Liver (tissue), 9 donors: ENCODE measurements around the gene CCDC138. TPM values are rescaled to one million over a fixed set of nuclear protein-coding genes. Genes with fewer than 3 reads are reported as not detected.

Experiments used
- DNase-seq: peaks from one replicate; pipeline ENCODE4 v3.0.0-alpha.2; 2017; ENCODE audit warnings: low spot score
- H3K27ac ChIP-seq, 2 donors: one replicate each; pipeline ENCODE4 v1.7.0; 2013; ENCODE audit warnings: inconsistent platforms in 2 of 2, low read length in 2 of 2, control low read depth in 1 of 2, low read depth in 1 of 2, mild to moderate bottlenecking in 1 of 2
- H3K27me3 ChIP-seq, 4 donors: one replicate each; pipeline versions ENCODE4 v1.6.1 to v1.7.0; 2013; ENCODE audit warnings: low read length in 3 of 4, inconsistent platforms in 1 of 4, mild to moderate bottlenecking in 1 of 4, moderate library complexity in 1 of 4; ENCODE audit not compliant: control insufficient read depth in 4 of 4, insufficient read depth in 4 of 4
- H3K36me3 ChIP-seq, 4 donors: one replicate each; pipeline versions ENCODE4 v1.6.1 to v1.7.0; 2013; ENCODE audit warnings: low read length in 3 of 4, mild to moderate bottlenecking in 3 of 4, low read depth in 1 of 4, moderate library complexity in 1 of 4; ENCODE audit not compliant: control insufficient read depth in 4 of 4, insufficient read depth in 3 of 4
- H3K4me1 ChIP-seq, 4 donors: one replicate each; pipeline versions ENCODE4 v1.6.1 to v1.7.0; 2013; ENCODE audit warnings: low read length in 3 of 4, mild to moderate bottlenecking in 3 of 4, moderate library complexity in 1 of 4; ENCODE audit not compliant: control insufficient read depth in 4 of 4, insufficient read depth in 4 of 4
- H3K4me3 ChIP-seq, 3 donors: one replicate each; pipeline versions ENCODE4 v1.6.1 to v1.7.0; 2013; ENCODE audit warnings: low read length in 3 of 3, control low read depth in 1 of 3, low read depth in 1 of 3, mild to moderate bottlenecking in 1 of 3
- H3K9ac ChIP-seq, 2 donors: one replicate each; pipeline ENCODE4 v1.7.0; 2013; ENCODE audit warnings: low read length in 2 of 2, mild to moderate bottlenecking in 2 of 2, moderate library complexity in 2 of 2, control low read depth in 1 of 2, low read depth in 1 of 2
- H3K9me3 ChIP-seq, 4 donors: one replicate each; pipeline versions ENCODE4 v1.6.1 to v1.7.0; 2013; ENCODE audit warnings: low read length in 3 of 4; ENCODE audit not compliant: control insufficient read depth in 4 of 4
- ATF3 ChIP-seq: IDR thresholded peaks from 2 replicates; pipeline ENCODE4 v1.6.1; 2016; ENCODE audit warnings: antibody characterized with exemption
- CTCF ChIP-seq: fragments of 150-350 bp; IDR thresholded peaks from 2 replicates; pipeline ENCODE4 v1.5.1; 2017; ENCODE audit warnings: improper control_type of control experiment, low read depth, low read length; ENCODE audit not compliant: missing input control
- EGR1 ChIP-seq, 2 donors: IDR thresholded peaks; 2 replicates each; pipeline ENCODE4 v1.6.1; 2016 to 2018; ENCODE audit warnings: antibody characterized with exemption in 2 of 2, low read depth in 2 of 2
- FOXA1 ChIP-seq: IDR thresholded peaks from 2 replicates; pipeline ENCODE4 v1.6.1; 2016; ENCODE audit warnings: antibody characterized with exemption
- FOXA2 ChIP-seq: IDR thresholded peaks from 2 replicates; pipeline ENCODE4 v1.6.1; 2016; ENCODE audit warnings: antibody characterized with exemption
- GABPA ChIP-seq, 2 donors: IDR thresholded peaks in 1 of 2; conservative IDR thresholded peaks in 1 of 2; 2 replicates each; pipeline ENCODE4 v1.6.1; 2016; ENCODE audit warnings: antibody characterized with exemption in 2 of 2, mild to moderate bottlenecking in 1 of 2, moderate library complexity in 1 of 2
- HNF4A ChIP-seq, 2 donors: conservative IDR thresholded peaks; 2 replicates each; pipeline ENCODE4 v1.6.1; 2016; ENCODE audit warnings: antibody characterized with exemption in 2 of 2, mild to moderate bottlenecking in 2 of 2
- HNF4G ChIP-seq: IDR thresholded peaks from 2 replicates; pipeline ENCODE4 v1.6.1; 2016; ENCODE audit warnings: antibody characterized with exemption
- JUND ChIP-seq, 2 donors: IDR thresholded peaks; 2 replicates each; pipeline ENCODE4 v1.6.1; 2016; ENCODE audit warnings: antibody characterized with exemption in 2 of 2
- MAX ChIP-seq: IDR thresholded peaks from 2 replicates; pipeline ENCODE4 v1.6.1; 2016; ENCODE audit warnings: antibody characterized with exemption
- NR2F2 ChIP-seq: IDR thresholded peaks from 2 replicates; pipeline ENCODE4 v1.6.1; 2016; ENCODE audit warnings: antibody characterized with exemption
- RAD21 ChIP-seq, 2 donors: IDR thresholded peaks; 2 replicates each; pipeline ENCODE4 v1.6.1; 2016; ENCODE audit warnings: antibody characterized with exemption in 2 of 2, mild to moderate bottlenecking in 2 of 2
- RXRA ChIP-seq, 2 donors: IDR thresholded peaks; 2 replicates each; pipeline ENCODE4 v1.6.1; 2017 to 2018; ENCODE audit warnings: antibody characterized with exemption in 2 of 2, mild to moderate bottlenecking in 1 of 2
- SP1 ChIP-seq: IDR thresholded peaks from 2 replicates; pipeline ENCODE4 v1.6.1; 2018; ENCODE audit warnings: antibody characterized with exemption, mild to moderate bottlenecking
- TAF1 ChIP-seq: conservative IDR thresholded peaks from 2 replicates; pipeline ENCODE4 v1.6.1; 2016; ENCODE audit warnings: antibody characterized with exemption, mild to moderate bottlenecking
- YY1 ChIP-seq: IDR thresholded peaks from 2 replicates; pipeline ENCODE4 v1.6.1; 2016; ENCODE audit warnings: antibody characterized with exemption, mild to moderate bottlenecking
- ZBTB33 ChIP-seq: IDR thresholded peaks from 2 replicates; pipeline ENCODE4 v1.6.1; 2016; ENCODE audit warnings: antibody characterized with exemption
- WGBS: extraction: QIAGEN DNeasy Blood & Tissue Kit; methylation state at CpG from one replicate; pipeline ENCODE4 v1.1.7; 2013; 5-methylcytosine and 5-hydroxymethylcytosine counted together
- polyA plus RNA-seq, 2 donors: library from polyadenylated mRNA; stranded (reverse) in 1 of 2; unstranded in 1 of 2; fragments of 200-250 nt in 1 of 2; fragments of >200 nt in 1 of 2; fragmentation: Nextera tagmentation in 1 of 2; extraction: Ambion mirVana in 1 of 2; gene quantifications; one replicate each; pipeline versions ENCODE4 v1.2.1 to v1.2.3, GENCODE V29; 2013 to 2015
- total RNA-seq, 2 donors: library from RNA; depleted of rRNA; stranded (reverse); fragments of >200 nt; gene quantifications; one replicate each; pipeline ENCODE4 v1.2.3, GENCODE V29; 2014
- TF ChIP-seq, protein P1 (sequence below): IDR thresholded peaks from 2 replicates; pipeline ENCODE4 v1.6.1; 2016; ENCODE audit warnings: antibody characterized with exemption, mild to moderate bottlenecking
- donor health status: healthy.
- donor health status: healthy.
- donor health status: healthy.
- donor health status: healthy.
- donor health status: healthy.

CCDC138 gene
- total and polyA plus RNA-seq, 4 donors = 0.76 to 5.0 (median 2.7) TPM

DNA sequence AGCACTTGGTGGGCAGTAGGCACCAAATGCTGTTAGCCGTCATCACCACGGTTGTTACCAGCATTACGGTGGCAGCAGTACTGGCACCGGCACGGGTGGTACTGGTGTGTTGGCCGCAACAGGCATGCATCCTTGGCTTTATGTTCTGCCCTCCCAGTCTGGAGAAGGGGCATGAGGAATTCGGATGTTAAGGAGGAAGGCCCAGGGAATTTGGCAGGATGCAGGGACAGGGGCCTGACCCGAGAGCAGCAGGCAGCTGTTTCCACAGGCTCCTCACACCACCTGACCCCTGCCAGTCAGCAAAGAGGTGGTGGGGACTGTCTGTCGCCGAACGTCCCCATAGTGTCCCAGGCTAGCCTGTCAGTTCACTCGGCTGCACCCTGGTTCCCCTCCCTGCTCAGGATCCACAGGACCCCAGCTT is 123.5 kb downstream of the CCDC138 start:
- H3K27ac ChIP-seq = no peak overlapping the region
- DNase-seq = no peak
- H3K36me3 ChIP-seq = no peaks in the 10 kb centered on the region
- H3K9me3 ChIP-seq = no peaks in the 10 kb centered on the region
- TF ChIP-seq SP1 = no peak
- no peak for TF ChIP-seq ZBTB33
- no peak for TF ChIP-seq FOXA1
- no peak for TF ChIP-seq JUND (IDR thresholded peaks at IDR 0.05)
- no peak overlapping the region for H3K4me3 ChIP-seq
- peaks cover 0 to 21% (median 17%) of the 10 kb centered on the region in 4 donors for H3K4me1 ChIP-seq
- no peak overlapping the region for H3K9ac ChIP-seq
- H3K27me3 ChIP-seq = no peaks in the 10 kb centered on the region
- WGBS = 95% methylated on average over 12 of the region's 12 CpGs

DNA sequence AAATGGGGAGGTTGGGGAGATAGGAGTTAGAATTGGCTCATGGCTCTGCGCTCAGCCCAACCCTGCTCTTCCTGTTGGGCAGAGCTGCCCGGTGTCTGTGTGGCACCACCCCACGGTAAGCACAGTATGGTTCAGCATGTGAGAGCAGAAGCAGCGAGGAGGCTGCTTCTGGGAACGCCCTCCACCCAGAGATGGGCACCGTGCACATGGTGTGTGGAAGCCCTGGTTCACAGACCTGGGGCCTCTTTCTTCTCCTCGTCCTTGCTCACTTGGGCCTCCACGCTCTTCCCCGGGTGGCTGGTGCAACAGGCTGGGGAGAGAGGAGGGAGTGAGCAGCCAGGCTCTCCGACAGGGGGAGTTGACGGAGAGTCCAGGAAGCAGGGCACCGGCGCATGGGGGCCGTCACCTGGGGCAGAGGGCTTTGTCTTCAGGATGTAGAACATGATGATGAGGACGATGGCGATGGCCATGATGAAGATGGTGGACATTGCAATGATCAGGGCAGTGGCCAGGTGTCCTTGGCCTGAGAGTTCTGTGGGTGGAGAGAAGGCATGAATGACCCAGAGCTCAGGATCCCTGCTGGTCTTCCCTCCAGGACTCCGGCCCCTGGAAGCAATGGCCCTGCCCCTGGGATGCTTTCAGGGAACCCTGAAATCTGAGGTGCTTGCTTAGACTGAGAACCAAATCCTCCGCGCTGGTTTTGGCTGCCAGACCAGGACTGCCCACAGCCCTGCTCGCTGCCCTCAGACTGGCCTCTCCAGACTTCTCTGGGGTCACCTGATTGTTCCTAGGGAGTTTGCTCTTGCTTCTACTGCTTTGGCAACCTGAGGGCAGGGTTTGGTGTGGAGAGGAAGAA is 124.2 kb downstream of the CCDC138 start:
- no peaks in the 10 kb centered on the region for H3K27me3 ChIP-seq
- H3K27ac ChIP-seq = no peak overlapping the region
- no peak for TF ChIP-seq FOXA1
- no peak for TF ChIP-seq GABPA (IDR thresholded peaks at IDR 0.05 in 1 of 2, conservative IDR thresholded peaks at IDR 0.05 in 1 of 2)
- TF ChIP-seq RXRA (IDR thresholded peaks at IDR 0.05) = no peak
- TF ChIP-seq HNF4A (conservative IDR thresholded peaks at IDR 0.05) = no peak
- TF ChIP-seq TAF1 = no peak
- TF ChIP-seq ATF3 = no peak
- no peak for TF ChIP-seq YY1
- TF ChIP-seq, protein P1, sequence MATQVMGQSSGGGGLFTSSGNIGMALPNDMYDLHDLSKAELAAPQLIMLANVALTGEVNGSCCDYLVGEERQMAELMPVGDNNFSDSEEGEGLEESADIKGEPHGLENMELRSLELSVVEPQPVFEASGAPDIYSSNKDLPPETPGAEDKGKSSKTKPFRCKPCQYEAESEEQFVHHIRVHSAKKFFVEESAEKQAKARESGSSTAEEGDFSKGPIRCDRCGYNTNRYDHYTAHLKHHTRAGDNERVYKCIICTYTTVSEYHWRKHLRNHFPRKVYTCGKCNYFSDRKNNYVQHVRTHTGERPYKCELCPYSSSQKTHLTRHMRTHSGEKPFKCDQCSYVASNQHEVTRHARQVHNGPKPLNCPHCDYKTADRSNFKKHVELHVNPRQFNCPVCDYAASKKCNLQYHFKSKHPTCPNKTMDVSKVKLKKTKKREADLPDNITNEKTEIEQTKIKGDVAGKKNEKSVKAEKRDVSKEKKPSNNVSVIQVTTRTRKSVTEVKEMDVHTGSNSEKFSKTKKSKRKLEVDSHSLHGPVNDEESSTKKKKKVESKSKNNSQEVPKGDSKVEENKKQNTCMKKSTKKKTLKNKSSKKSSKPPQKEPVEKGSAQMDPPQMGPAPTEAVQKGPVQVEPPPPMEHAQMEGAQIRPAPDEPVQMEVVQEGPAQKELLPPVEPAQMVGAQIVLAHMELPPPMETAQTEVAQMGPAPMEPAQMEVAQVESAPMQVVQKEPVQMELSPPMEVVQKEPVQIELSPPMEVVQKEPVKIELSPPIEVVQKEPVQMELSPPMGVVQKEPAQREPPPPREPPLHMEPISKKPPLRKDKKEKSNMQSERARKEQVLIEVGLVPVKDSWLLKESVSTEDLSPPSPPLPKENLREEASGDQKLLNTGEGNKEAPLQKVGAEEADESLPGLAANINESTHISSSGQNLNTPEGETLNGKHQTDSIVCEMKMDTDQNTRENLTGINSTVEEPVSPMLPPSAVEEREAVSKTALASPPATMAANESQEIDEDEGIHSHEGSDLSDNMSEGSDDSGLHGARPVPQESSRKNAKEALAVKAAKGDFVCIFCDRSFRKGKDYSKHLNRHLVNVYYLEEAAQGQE = no peak
- TF ChIP-seq EGR1 (IDR thresholded peaks at IDR 0.05; ENCODE audit: low read depth in 2 of 2) = no peak
- no peak for TF ChIP-seq ZBTB33
- no peak for TF ChIP-seq MAX
- TF ChIP-seq RAD21 (IDR thresholded peaks at IDR 0.05) = no peak
- no peak for TF ChIP-seq HNF4G
- no peak for TF ChIP-seq FOXA2
- no peak for TF ChIP-seq SP1
- TF ChIP-seq JUND (IDR thresholded peaks at IDR 0.05) = no peak
- TF ChIP-seq CTCF = no peak
- no peak for TF ChIP-seq NR2F2
- H3K9me3 ChIP-seq = no peaks in the 10 kb centered on the region
- H3K36me3 ChIP-seq = no peaks in the 10 kb centered on the region
- 90% methylated on average over 20 of the region's 20 CpGs for WGBS
- H3K4me1 ChIP-seq = peaks cover 0 to 14% (median 11%) of the 10 kb centered on the region in 4 donors
- H3K4me3 ChIP-seq = no peak overlapping the region
- peak; percentile 21 for DNase-seq
- H3K9ac ChIP-seq = no peak overlapping the region
